ENCODE measurements around the gene SORCS2. TPM values are rescaled to one million over a fixed set of nuclear protein-coding genes. Genes with fewer than 3 reads are reported as not detected.

SORCS2 gene
- polyA plus RNA-seq, 1 donor (not counting 4 experiments of a cell fraction or from before 2014, with no cell fraction given), result 0.09 TPM

GRCh38 chr4:7145291-7145934, 46.9 kb upstream of the SORCS2 start:
- no peak for FAIRE-seq
- no peaks in the 10 kb centered on the region for H4K20me1 ChIP-seq (ENCODE audit: control insufficient read depth, extremely low read depth, insufficient read depth, low read length)
- H3K27me3 ChIP-seq (ENCODE audit: control insufficient read depth, extremely low read depth, insufficient read depth, low read length), result peaks cover 32% of the 10 kb centered on the region
- DNase-seq (ENCODE audit: low read depth, low spot score), result no peak
- H3K27ac ChIP-seq (ENCODE audit: control insufficient read depth, insufficient read depth, low read length), result no peak overlapping the region
- no peak overlapping the region for H3K9ac ChIP-seq (ENCODE audit: control insufficient read depth, extremely low read depth, insufficient read depth, low read length)
- no peak overlapping the region for H3K4me3 ChIP-seq (ENCODE audit: control insufficient read depth in 2 of 3, extremely low read depth in 1 of 3, insufficient read depth in 2 of 3, low read depth in 1 of 3, low read length in 3 of 3)
- H3K4me1 ChIP-seq (ENCODE audit: control insufficient read depth, extremely low read depth, insufficient read depth, low read length), result no peaks in the 10 kb centered on the region
- no peak overlapping the region for H2AFZ ChIP-seq (ENCODE audit: control insufficient read depth, low read length)
- H3K9me3 ChIP-seq (ENCODE audit: control insufficient read depth, low read depth, low read length), result no peaks in the 10 kb centered on the region
- dilution Hi-C loops (cut with MboI; ENCODE audit: extremely low pct_ligation_motif_present, low sequenced_read_pairs), result no loop called here
- H3K4me2 ChIP-seq (ENCODE audit: control insufficient read depth, extremely low read depth, insufficient read depth, low read depth, low read length), result no peak overlapping the region
- no peaks in the 10 kb centered on the region for H3K79me2 ChIP-seq (ENCODE audit: control insufficient read depth, insufficient read depth, low read length)
- TF ChIP-seq CTCF (optimal IDR thresholded peaks at IDR 0.05 in 1 of 3, IDR thresholded peaks at IDR 0.05 in 1 of 3, conservative IDR thresholded peaks at IDR 0.05 in 1 of 3; ENCODE audit: extremely low read depth in 1 of 3, insufficient read depth in 2 of 3, low read length in 3 of 3) (no peak), EZH2 (IDR thresholded peaks at IDR 0.05; ENCODE audit: low read length) (no peak)
- no peaks in the 10 kb centered on the region for H3K36me3 ChIP-seq (ENCODE audit: control insufficient read depth in 2 of 2, extremely low read depth in 1 of 2, insufficient read depth in 2 of 2, low read length in 2 of 2)
- no peaks in the 10 kb centered on the region for H3K9me1 ChIP-seq (ENCODE audit: control insufficient read depth, extremely low read depth, insufficient read depth, low read length)

DNA sequence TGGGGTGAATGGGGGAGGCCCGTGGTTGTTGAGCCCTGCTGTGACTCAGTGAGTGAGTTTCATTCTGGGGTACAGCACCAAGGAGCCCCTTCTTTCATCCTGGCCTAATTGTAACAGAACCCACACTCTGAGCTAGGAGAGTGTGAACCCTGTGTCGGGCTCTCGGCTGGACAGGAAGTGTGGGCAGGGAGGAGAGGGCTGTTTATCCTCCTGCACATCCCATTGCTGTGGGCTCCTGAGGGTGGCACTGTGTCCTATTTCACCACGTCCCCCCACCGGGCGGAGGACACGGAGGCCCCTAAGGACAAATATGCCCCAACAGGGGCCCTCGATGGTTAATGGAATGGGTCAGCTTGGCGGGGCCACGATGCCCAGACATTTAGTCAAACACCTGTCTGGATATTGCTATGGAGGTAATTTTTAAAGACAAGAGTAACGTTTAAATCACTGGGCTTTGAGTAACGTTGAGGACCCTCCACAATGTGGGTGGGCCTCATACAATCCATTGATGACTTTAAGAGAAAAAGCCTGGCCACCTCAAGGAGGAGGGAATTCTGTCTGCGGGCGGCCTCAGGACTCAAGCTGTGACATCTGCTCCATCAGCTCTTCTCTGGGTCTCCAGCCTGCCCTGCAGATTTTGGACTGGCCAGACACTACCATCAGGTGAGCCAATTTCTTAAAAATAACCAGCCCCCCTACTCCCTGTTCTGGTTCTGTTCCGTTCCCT, 46.1 kb upstream of the SORCS2 start:
- Histone ChIP-seq H3K36me3 (ENCODE audit: control insufficient read depth in 2 of 2, extremely low read depth in 1 of 2, insufficient read depth in 2 of 2, low read length in 2 of 2) (no peaks in the 10 kb centered on the region), H4K20me1 (ENCODE audit: control insufficient read depth, extremely low read depth, insufficient read depth, low read length) (no peaks in the 10 kb centered on the region), H3K79me2 (ENCODE audit: control insufficient read depth, insufficient read depth, low read length) (no peaks in the 10 kb centered on the region), H3K4me3 (ENCODE audit: control insufficient read depth in 2 of 3, extremely low read depth in 1 of 3, insufficient read depth in 2 of 3, low read depth in 1 of 3, low read length in 3 of 3) (no peak overlapping the region), H3K9me3 (ENCODE audit: control insufficient read depth, low read depth, low read length) (no peaks in the 10 kb centered on the region), H3K27me3 (ENCODE audit: control insufficient read depth, extremely low read depth, insufficient read depth, low read length) (peaks cover 31% of the 10 kb centered on the region), H3K27ac (ENCODE audit: control insufficient read depth, insufficient read depth, low read length) (no peak overlapping the region), H3K4me2 (ENCODE audit: control insufficient read depth, extremely low read depth, insufficient read depth, low read depth, low read length) (no peak overlapping the region), H2AFZ (ENCODE audit: control insufficient read depth, low read length) (no peak overlapping the region), H3K4me1 (ENCODE audit: control insufficient read depth, extremely low read depth, insufficient read depth, low read length) (no peaks in the 10 kb centered on the region), H3K9ac (ENCODE audit: control insufficient read depth, extremely low read depth, insufficient read depth, low read length) (no peak overlapping the region), H3K9me1 (ENCODE audit: control insufficient read depth, extremely low read depth, insufficient read depth, low read length) (no peaks in the 10 kb centered on the region)
- FAIRE-seq (no peak), DNase-seq (ENCODE audit: low read depth, low spot score) (no peak)
- dilution Hi-C loops (cut with MboI; ENCODE audit: extremely low pct_ligation_motif_present, low sequenced_read_pairs), result no loop called here
- TF ChIP-seq EZH2 (IDR thresholded peaks at IDR 0.05; ENCODE audit: low read length) (no peak), CTCF (optimal IDR thresholded peaks at IDR 0.05 in 1 of 3, IDR thresholded peaks at IDR 0.05 in 1 of 3, conservative IDR thresholded peaks at IDR 0.05 in 1 of 3; ENCODE audit: extremely low read depth in 1 of 3, insufficient read depth in 2 of 3, low read length in 3 of 3) (no peak)

All from keratinocyte (primary cell).